GM12873 (cell line): ENCODE measurements around the gene DHRS13.
A peak's percentile ranks its signal among the peaks of the same experiment; 100 is the strongest.

ENCODE experiments used
- TF ChIP-seq, protein P1 (sequence below): IDR thresholded peaks from 2 replicates; pipeline ENCODE4 v1.5.1; 2012; ENCODE audit warnings: low read depth, mild to moderate bottlenecking, moderate library complexity, low read length, control low read depth; ENCODE audit not compliant: insufficient read depth; ENCODE audit errors: missing control alignments

The DHRS13 gene

DNA sequence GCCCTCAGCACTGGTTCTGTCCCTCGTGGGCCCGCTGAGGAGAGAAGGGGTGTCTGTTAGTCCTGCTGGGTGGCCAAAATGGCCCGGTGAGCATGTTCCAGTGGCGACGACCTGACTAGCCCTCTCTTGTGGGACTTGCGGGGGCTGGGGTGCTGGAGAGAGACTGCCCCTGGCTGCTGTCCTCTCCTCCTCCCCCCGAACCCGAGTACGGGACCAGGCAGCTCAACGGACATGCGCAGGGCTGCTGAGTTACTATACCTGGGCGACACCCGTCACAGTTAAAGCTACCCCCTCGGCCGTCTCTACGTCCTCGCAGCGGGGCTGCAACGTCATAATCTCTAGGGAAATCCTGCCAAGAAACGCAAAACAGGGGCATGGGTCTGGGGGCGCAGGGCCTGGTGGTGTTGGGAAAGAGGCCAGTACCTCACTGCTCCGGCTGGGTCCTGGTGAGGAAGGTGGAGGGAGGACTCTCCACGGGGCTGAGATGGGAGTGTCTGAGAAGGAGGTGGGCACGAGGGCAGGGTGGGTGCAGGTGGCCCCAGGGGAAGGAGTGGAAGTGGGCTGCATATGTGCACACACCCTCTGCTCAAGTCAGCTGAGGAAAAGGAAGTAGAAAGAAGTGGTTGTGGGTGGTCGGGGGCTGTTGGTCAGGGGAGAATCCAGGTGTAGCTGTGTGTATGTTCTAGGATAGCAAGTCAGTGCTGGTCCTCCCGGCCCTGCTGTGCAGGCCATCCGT lies 18.7 kb downstream of the DHRS13 start:
- TF ChIP-seq, protein P1, sequence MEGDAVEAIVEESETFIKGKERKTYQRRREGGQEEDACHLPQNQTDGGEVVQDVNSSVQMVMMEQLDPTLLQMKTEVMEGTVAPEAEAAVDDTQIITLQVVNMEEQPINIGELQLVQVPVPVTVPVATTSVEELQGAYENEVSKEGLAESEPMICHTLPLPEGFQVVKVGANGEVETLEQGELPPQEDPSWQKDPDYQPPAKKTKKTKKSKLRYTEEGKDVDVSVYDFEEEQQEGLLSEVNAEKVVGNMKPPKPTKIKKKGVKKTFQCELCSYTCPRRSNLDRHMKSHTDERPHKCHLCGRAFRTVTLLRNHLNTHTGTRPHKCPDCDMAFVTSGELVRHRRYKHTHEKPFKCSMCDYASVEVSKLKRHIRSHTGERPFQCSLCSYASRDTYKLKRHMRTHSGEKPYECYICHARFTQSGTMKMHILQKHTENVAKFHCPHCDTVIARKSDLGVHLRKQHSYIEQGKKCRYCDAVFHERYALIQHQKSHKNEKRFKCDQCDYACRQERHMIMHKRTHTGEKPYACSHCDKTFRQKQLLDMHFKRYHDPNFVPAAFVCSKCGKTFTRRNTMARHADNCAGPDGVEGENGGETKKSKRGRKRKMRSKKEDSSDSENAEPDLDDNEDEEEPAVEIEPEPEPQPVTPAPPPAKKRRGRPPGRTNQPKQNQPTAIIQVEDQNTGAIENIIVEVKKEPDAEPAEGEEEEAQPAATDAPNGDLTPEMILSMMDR, result no peak

DNA sequence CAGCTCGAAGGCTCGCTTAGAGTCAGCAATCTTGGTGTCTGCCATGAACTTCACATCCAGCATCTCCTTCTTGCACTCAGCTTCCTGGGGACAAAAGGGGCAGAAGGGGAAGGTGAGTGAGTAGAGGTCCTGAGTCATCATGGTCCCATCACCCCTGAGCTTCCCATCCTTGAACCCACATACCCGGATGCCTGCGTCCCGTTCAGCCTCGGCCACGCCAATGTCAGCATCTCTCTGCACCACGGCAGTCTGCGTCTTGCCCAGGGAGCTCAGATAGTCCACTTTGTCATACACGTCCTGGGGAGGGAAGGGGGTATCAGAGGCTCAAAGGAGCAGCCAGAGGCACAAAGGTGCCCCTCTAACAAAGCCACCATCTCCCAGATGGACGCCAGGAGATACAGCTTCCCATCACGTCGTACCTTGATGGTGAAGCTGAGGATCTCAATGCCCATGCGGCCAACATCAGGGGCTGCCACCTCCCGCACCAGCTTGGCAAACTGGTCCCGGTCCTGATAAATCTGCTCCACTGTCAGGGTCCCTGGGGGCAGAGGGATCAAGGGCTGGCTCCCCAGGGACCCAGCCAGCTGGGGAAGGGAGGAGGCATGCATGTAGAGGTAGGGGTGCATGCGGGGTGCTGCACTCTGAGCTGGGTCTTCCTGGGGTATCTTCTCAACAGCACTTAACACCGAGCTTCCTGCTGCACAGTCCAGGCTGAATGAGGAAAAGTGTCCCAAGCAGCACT lies 20.6 kb downstream of the DHRS13 start:
- TF ChIP-seq, protein P1, result no peak

DNA sequence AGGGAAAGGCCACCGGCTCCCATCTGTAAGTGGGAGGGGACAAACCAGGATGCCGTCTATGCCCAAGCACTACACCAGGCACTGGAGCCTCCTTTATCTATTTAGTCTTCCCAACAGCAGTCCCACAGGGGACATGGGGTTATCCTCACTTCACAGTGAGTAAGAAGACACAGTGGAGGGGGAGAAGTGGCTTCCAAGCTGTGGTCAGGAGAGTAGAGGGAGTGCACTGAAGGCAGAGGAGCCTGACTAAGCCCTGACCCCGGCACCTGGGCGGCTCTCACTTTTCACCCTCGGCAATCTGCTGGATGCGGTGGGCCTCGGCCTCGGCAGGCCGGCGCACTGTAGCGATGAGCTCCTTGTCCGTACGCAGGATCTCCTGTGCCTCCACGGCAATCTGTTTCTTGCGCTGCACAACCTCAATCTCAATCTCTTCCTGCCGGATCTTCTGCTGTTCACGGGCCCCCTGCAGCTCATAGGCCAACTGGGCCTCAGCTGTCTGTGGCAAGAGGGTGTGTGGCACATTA lies 21.3 kb downstream of the DHRS13 start:
- TF ChIP-seq, protein P1, result no peak

DNA sequence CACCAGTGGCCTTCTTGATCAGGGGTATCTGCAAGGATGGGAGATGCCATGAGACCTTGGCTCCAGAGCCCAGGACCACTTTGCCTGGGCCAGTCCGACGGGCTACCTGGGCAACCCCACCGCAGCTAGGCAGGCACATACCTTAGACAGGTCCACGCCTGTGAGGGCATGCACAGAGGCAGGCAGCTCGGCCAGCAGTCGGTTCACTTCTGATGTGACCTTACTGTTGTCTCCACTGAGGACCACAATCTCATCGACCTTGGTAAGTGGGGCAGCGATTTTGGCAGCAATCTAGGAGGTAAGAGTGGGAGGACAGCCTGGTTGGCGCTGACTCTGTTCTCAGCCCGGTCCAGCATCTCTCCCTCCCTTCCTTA lies 22.3 kb downstream of the DHRS13 start:
- TF ChIP-seq, protein P1, result no peak

DNA sequence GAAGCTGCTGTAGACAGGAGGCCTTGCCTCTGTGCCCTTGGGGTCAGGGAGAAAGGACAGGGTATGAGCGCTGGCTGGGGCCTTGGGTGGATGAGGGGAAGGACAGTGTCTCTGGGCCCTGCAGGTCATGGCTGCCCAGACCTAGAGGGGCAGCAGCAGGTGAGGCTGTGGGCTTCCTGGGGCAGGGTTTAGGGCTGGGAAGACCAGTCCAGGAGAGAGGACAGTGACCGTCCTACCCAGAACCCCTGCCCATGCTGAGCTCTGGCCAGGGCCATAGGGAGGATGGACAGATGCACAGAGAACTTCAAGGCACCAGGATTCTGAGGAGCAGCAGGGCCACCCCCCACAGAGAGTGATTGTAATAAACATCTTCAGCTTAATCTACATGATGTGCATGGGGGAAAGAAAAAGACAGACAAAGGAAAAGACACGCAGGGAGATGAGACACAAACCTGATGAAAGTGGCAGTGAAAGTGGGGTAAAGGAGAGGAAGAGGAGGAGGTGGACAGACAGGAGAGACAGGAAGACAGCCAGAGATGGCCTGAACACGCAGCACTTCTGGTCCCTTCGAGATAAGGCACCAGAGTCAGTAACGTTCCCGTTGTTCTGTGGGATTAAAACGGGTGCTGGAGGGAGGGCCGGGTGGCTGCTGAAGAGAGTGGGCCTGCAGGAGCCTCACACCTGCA lies 22.9 kb downstream of the DHRS13 start:
- TF ChIP-seq, protein P1, result no peak

DNA sequence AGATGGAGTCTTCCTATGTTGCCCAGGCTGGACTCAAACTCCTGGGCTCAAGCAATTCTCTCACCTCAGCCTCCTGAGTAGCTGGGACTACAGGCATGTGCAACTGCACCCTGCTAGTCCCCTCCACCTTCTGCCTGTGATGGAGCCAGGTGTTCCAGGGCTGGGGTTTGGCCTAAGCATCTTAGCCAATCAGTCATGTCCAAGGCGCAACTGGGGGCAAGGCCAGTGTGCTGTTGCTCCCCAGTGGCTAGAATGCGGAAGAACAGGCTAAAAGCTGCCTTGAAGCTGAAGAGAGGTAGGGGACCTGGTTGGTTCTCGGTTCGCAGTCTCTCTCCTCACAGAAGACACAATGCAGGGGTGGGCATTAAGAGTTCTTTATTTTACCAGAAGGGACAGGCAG lies 23.9 kb downstream of the DHRS13 start:
- TF ChIP-seq, protein P1, result peak; percentile 62
